HG02840 (cell line): Measurements from ENCODE around the gene RXRA.

Experiments used
- ATAC-seq: cut with Tn5 transposase; IDR thresholded peaks from one replicate; pipeline ENCODE4 v1.9.1; 2021; ENCODE audit warnings: mild to moderate bottlenecking, moderate library complexity, moderate number of reproducible peaks; ENCODE audit not compliant: unreplicated experiment, low FRiP score

RXRA gene

DNA sequence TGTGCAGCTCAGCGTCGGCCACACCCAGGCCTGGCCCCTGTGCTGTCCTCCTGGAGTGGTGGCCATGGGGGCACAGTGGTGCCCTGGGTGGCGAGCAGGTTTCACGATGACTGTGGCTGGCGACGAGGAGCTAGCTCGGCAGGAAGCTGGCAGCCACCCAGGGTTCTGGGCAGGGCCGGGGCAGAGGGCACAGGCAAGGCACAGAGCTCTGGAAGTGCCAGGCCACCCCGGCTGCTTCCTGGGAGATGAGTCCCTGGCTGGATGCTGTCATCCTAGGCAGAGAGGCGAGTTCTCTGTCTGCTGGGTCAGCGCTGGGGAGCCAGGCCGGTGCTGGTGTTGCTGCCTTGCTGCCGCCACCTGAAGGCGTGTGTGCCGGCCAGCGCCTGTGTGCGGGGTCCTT is 51.7 kb downstream of the RXRA start:
- ATAC-seq = no peak

DNA sequence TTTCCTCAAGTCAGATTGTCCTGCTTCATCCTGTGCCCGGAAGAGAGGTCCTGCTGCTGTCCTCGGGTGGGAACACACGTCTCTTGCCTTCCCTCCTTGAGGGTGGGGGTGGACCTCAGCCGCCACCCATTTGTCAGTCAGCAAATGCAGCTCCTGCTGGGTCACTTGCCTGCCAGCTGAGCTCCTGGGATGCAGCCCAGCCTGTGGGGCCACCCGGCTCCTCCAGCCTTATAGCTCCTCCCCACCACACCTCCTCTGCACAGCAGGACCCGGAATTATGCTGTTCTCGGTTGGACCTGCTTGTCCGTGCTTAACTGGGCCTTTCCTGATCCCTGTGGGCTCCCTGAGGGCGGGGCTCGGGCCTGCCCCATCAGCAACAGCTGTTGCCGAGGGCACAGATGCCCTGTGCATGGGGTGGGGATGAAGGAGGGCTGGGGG is 52.7 kb downstream of the RXRA start:
- no peak for ATAC-seq

DNA sequence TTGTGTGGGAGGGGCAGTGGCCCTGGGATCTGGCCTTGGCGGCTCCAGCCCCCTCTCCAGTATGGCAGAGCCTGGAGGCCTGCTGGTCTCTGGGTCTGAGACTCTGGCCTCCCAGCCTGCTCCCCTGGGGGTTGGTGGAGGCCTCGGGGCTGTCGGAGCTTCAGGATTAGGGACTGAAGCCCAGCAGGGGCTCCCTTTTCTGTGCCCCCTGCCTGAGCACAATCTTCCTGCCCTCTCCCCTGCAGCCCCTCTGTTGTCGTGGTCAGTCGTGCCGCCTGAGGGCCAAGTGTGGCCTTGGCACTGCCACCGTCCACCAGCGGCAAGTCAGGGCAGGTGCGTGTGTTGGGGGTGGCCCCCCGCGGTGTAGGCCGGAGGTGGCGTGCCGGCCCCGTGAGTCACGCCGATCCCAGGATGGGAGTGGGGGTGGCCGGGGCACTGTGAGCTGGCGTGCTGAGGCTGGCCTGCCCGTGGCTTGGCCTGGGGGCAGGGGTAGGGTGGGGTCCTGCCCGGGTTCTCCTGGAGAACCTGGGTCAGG is 53.6 kb downstream of the RXRA start:
- ATAC-seq = no peak

DNA sequence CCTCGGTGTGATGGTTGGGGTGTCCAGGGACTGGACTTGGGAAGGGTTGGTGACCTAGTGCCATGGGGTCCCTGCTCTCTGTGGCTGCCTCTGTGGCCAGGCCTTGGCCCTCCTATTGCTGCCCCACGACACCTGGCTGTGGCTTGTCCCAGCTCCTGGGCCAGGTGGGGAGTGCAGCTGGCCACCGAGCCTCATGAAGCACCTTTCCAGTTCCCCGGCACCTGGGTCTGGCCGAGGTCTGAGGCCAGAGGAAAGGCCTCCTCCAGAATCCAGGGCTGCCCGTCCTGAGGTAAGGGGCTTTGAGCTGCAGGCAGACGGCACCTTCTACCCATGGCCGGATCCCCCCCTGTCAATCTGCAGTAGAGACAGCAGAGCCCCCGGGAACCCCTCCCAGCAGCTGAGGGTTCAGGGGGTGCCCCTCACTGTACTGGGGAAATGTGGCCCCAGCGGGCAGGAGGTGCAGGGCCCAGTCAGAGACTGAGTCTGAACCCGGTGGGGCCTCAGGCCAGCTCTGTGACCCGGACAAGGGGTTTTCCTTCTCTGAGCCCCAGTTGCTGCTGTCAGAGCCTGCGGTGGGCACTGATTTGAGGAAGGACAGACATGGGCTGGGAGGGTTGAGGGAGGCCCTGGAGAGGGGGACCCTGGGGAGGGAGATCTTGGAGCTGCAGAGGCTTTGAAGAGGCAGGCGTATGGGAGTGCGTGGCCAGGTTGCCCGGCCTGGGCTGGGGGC is 54.5 kb downstream of the RXRA start:
- ATAC-seq = no peak

DNA sequence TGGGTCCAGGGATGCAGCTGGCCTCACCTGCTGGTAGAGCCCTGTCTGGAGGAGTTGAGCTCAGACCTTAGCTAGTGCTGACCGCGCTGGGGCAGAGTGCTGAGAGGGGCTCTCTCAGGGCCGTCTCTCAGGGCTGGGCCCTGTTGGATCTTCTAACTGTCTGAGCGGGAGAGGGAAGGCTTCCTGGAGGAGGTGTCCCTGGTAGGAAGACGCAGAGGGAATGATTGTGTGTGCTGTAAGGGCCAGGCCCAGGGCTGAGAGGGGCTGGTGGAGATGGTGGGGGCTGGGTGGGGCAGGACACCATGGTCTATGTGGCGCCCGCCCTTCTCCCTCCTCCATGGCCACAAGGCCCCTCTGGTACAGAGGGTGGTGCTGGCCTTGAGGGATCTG is 55.0 kb downstream of the RXRA start:
- ATAC-seq = no peak

DNA sequence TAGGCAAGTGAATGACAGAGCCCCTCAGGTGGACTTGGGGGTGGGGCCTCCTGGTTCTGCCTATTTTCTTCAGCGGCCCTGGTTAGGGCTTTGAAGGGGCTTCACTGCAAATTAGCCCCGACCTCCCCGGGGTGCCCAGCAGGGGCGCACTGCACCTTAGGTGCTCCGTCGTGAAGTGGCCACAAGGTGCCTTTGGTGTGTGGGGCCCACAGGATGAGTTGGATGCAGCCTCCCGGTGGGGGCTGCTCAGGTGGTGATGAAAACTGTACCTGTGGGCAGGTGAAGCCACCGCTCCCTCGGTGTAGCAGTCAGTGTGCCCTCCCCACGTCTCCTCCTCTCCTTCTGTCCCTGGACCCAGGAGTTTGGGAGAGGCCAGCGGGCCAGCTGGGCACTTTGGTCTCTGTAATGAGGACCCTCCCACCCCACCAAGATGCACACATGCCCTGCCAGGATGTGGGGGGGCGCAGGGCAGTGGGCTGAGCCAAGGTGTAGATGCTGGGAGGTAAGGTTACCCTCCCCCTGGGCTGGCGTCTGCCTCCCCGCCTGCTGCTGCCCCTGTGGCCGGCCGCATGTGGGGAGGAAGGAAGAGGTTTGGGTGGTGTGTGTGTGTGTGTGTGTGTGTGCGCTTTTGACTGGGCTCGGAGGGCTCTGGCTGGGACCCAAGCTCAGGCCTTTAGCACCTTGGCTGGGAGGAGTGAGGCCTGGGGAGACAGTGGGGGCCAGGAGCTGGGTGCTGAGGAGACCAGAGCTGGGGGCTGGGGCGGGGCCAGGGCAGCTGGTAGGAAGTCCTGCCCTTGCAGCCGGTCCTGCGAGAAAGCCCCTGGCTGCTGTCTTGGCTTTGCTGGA is 55.6 kb downstream of the RXRA start:
- ATAC-seq = no peak

DNA sequence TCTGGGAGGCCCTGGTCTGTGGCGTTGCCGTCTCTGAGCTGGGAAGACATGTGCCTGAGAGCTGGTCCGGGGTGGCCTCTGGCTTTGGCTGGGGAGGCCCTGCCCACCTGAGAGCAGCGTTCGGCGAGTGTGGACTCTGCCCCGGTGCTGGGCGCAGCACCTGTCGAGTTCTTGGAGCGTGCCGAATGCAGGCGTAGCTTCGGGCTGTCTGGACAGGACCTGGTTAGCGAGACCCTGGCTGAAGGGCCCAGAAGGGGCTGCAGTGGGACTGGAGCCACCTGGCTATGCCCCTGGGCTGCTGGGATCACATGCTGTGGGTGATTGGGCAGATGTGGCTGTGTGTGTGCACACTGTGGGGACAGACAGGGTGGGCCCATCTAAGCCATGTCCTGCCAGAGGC is 56.5 kb downstream of the RXRA start:
- no peak for ATAC-seq

DNA sequence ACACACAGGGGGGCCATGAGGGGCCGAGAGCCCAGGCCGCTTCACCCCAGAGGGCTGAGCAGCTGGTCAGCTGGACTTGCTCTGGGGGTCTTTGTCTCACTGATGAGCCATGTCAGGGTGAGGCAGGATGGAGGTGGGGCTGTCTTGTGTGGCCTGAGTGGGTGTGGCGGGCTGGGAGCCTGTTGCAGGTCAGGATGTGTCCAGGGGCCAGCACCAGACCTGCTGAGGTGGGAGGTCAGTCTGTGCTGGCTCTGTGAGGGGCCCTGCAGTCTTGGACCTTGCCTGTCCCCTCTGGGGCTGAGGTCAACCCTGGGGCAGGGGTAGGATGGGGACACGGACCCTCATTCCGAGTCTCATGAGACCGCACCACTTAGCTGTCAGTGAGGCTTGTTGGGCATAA is 56.9 kb downstream of the RXRA start:
- no peak for ATAC-seq

DNA sequence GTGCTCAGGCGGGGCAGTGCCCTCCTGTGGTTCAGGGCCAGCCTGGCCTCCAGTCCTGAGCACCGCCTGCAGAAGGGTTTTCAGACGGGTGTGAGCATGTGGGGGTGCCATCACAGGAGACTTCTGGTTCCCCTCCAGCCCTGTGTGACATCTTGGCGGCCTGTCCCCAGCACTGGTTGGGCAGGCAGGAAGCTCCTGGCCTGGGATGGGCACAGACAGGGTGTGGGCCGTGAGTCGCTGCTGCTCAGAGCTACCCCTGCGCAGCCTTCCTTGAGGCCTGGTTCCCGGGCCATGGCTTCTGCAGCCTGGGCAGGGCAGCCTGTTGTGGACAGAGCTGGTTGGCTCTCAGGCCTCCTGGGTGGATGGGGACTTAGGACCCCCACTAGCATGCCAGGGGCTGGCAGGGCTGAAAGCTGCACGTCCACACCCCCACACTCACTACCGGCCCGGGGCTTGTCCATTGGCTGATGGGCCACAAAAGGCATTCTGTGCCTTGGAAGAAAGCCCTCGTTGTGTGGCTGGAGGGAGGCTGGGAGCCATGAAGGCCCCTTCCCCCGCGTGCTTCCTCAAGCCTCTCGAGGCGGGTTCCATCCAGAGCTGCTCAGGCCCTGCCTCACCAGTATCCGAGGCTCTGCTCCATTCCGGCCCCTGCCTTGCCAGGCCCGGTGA is 58.7 kb downstream of the RXRA start:
- no peak for ATAC-seq

DNA sequence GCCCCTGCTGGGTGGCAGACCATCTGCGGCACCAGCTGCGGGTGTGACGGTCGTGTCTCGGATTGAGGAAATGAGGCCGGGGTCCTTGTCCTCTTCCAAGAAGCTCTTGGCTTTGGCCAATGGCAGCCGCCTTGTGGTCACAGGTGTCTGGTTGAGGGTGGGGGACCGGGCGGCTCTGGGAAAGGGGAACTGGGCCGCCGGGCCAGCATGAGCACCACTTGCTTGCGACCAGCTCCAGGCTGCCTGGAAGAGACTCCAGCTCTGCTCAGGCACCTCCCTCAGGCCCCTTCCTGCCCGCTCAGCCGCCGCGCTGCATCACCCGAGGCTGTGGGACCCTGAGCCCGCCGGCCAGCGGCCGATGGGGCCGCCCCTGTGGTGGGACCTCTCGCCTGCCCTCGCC is 59.7 kb downstream of the RXRA start:
- no peak for ATAC-seq

DNA sequence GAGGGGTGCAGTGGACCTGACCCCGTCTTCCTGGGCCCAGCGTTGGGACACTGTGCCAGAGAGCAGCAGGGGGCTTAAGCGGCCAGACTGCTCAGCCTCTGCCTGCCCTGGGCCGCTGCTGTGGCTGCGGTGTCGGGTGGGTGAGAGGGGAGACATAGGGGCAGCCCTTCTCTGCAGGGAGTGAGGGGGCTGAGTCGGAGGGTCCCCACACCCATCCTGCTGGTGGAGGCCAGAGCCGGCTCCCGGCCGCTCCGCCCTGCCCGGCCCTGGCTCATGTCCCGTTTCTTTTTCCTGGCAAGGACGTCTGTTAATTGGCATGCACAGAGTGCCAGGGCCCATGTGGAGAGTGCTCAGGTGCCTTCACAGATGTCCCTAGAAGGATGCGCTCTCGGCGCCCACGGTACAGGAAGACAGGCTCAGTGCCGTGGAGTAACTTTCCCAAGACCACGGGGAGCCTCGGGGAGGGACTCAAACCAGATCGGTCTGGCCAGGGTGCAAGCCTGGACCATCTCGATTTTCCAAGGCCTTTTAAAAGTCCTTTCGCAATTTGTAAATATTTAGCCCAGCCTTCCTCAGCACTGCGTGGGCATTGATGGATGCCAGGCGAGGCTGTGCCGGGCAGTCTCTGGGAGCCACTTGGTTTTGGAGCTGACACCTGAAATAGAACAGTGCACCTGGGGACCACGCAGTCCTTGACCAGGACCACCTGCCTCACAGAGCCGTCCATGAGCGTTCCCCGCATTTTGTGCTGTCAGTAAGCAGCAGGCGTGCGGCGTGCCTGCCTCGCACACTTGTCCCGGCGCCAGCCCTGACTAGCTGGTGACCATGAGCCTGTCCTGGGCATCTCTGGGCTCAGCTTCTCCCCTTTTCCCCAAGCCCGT is 60.9 kb downstream of the RXRA start:
- ATAC-seq = no peak

DNA sequence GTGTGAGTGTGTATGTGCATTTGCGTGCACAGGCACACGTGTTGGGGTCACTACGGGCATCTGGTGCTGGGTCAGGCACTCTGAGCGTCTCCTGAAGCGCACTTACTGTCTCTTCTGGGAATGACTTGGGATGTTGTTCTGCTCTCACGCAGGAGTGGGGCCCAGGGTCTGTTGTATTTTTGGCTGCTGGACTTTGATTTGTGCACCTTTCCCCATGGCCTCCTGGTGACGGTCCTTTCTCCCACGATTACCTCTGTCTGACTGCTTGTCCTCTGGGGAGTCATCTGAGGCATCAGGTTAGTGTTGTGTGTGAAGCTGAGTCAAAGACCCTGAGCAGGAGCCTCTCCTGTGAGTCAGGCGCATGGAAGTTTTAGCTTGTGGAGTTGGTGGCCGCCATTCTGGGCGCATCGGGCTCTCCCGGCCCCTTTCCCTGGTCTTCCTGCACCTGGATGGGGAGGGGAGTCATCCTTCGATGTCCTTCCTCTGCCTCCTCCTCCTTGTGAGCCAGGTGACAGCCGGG is 62.1 kb downstream of the RXRA start:
- no peak for ATAC-seq

DNA sequence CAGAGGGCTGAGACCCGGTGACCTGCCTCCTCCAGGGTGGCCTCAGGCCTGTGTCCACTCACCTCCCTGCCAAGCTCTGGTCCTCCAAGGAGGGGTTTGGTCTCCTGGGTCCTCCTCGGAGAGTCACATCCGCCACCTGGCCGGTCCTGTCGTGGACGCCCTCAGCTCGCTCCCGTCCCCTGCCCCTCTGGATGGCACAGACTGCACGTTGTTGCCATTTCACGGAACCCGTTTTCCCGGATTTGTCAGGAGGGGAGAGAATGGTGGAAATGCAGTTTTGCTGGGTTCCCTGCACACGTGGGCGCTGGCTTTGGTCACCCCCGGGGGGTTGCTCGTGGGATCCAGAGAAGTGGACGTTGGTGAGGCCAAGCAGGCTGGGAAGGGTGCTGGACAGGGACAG is 62.7 kb downstream of the RXRA start:
- no peak for ATAC-seq

DNA sequence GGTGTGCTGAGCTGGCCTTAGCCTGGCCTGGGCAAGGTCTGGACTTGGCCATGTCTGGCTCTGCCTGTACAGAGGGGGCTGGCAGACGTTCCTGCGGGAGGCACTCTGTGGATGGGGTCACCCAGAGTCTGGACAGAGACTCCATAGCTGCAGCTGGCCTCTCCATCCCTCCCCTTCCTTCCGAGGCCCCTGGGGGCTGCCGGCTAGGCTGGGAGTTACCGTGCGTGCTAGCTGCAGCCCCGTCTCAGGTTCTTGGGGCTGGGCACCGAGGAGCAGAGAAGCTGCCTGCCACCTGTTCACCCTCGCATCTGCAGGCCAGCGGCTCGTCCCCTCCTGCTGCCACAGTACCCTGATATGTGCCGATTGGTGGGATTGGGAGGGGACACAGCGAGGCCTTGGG is 63.4 kb downstream of the RXRA start:
- ATAC-seq = no peak

DNA sequence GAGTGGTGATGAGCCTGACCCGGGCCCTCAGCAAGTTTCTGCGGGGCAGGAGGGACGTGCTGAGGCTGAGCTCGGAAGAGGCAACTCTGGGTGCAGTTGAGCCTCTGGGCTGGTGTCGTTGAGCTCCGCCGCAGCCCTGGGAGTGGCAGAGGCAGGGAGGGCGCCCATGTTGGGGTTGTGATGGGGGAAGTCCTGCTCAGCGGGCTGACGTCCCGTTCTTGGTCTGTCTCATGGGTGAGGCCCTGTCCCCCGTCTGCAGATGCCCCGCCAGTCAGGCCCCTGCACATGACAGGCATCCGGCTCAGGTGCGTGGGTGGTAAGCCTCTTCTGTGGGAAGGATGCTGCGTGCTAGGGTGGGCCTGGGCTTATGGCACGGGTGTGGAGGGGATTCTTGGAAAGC is 64.3 kb downstream of the RXRA start:
- ATAC-seq = peak; percentile 29

DNA sequence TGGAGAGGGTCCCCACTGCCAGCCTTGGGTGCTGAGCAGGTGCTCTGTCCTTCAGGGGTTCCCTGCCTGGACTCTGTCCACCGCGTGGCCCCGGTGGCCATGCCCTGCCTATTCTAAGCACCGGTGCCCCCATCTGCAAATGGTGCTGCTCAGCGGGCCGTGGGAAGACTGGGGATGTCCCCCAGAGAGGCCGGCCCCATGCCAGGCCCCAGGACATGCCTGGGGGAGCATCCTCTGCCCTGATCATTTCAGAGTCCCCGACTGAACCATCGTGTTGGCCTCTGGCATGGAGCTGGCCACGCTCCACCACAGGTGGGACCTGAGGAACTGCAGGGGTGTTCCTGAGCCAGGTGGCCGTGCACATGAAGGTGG is 64.7 kb downstream of the RXRA start:
- ATAC-seq = peak; percentile 19

DNA sequence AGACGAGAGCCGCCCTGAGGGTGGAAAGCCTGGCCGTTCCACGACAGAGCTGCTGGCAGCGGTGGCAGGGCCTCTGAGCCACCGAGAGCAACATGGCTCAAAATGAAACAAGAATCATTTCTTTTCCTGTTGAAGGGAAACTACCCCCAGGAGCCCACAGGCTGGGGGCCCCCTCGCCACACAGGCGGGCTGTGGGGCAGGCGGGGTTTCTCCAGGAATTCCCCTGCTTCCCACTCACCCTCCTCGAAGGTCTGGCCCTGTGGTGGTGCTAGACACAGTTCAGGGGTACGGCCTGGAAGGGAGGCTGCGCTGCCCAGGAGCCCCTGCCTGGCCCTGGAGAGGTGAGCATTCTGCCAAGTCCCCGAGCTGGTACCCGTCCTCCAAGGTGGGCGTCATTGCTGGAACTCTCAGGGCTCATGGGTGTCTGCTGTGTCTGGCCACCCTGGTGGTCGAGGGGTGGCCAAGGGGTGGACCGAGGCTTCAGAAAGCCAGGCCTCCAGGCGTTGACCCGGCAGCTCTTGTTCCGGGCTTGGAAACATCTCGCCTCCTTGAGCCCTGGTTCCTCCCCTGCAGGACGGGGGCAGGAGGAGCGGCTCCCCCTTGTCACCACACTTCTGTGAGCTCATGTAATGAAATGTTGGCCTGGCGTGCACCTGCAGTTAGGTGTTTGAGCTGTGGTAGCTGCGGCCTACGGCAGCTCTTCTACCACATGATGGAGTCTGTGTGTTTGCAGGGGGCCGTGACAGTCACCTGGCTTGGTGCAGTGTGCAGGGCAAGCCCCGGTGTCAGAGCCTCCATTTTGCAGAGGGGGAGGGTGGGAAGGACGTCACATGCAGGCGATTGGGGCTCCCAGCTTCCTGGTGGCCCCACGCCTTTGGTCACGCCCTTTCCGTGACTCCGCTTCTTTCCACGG is 65.3 kb downstream of the RXRA start:
- peak; percentile 52 for ATAC-seq

DNA sequence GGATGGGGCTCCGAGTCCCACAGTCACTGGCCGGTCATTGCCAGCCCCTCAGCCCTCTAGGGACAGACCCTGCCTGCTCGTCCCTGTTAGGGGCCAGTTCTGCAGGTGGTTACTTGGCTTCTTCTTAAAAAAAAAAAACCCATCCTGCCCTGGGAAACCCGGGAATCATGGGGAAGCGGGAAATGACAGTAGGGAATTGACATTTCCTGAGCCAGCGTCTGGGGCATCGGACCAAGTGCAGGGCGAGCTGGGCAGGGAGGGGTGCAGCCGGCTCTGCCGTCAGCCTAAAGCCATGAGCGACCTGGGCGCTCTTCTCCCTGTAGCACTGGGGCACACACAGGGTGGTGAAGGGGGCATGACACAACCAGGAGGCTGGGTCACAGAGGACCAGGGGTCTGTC is 66.6 kb downstream of the RXRA start:
- ATAC-seq = no peak
